Osteoblast (primary cell): ENCODE measurements around the gene SORCS3. TPM values are rescaled to one million over a fixed set of nuclear protein-coding genes. Genes with fewer than 3 reads are reported as not detected.
"Not testable (repeated sequence)": the region's sequence is repeated elsewhere in the genome, so short reads cannot be mapped to it uniquely, and the experiment has no call there.

Experiments used
- DNase-seq: peaks from one replicate; pipeline ENCODE4 v3.0.0; 2011; ENCODE audit warnings: low spot score, mixed read lengths; ENCODE audit not compliant: insufficient read length; ENCODE audit errors: missing footprints
- H2AFZ ChIP-seq: 2 replicates; pipeline ENCODE4 v1.6.0; 2011; ENCODE audit warnings: mild to moderate bottlenecking, low read length
- H3K27ac ChIP-seq: 2 replicates; pipeline ENCODE4 v1.5.1; 2011; ENCODE audit warnings: mild to moderate bottlenecking, low read depth, low read length, moderate library complexity
- H3K27me3 ChIP-seq: 2 replicates; pipeline ENCODE4 v1.6.0; 2012; ENCODE audit warnings: mild to moderate bottlenecking, control low read depth, inconsistent platforms, low read length, moderate library complexity; ENCODE audit not compliant: insufficient read depth
- H3K36me3 ChIP-seq: 2 replicates; pipeline ENCODE4 v1.5.1; 2011; ENCODE audit warnings: mild to moderate bottlenecking, low read length, control low read depth, moderate library complexity; ENCODE audit not compliant: insufficient read depth
- H3K4me1 ChIP-seq: 2 replicates; pipeline ENCODE4 v1.5.1; 2011; ENCODE audit warnings: mild to moderate bottlenecking, low read length, control low read depth, moderate library complexity; ENCODE audit not compliant: insufficient read depth
- H3K4me2 ChIP-seq: 2 replicates; pipeline ENCODE4 v1.6.0; 2011; ENCODE audit warnings: mild to moderate bottlenecking, low read length; ENCODE audit not compliant: insufficient read depth
- H3K4me3 ChIP-seq: fragments of 200-600 bp; sonication (generic); 3 replicates; pipeline ENCODE4 v1.5.1; 2012; ENCODE audit warnings: mild to moderate bottlenecking, low read length, inconsistent platforms; ENCODE audit not compliant: insufficient read depth
- H3K79me2 ChIP-seq: 2 replicates; pipeline ENCODE4 v1.6.0; 2012; ENCODE audit warnings: mild to moderate bottlenecking, low read length, control low read depth, inconsistent platforms; ENCODE audit not compliant: insufficient read depth
- H3K9me3 ChIP-seq: 2 replicates; pipeline ENCODE4 v1.5.1; 2011; ENCODE audit warnings: low read depth, low read length, control low read depth
- H4K20me1 ChIP-seq: 2 replicates; pipeline ENCODE4 v1.6.0; 2012; ENCODE audit warnings: mild to moderate bottlenecking, low read length, control low read depth; ENCODE audit not compliant: insufficient read depth
- CTCF ChIP-seq: IDR thresholded peaks from 2 replicates; pipeline ENCODE4 v1.5.1; 2011; ENCODE audit warnings: mild to moderate bottlenecking, low read depth, low read length, moderate library complexity; ENCODE audit errors: extremely low read depth
- total RNA-seq: library from RNA; depleted of rRNA; stranded (reverse); fragments of >200 nt; gene quantifications from 2 replicates; pipeline ENCODE4 v1.2.3, GENCODE V29; 2012

Gene SORCS3
- total RNA-seq, 1 donor = not detected

GRCh38 chr10:104690959-104691358 lies 49.9 kb downstream of the SORCS3 start:
- DNase-seq = no peak
- no peaks in the 10 kb centered on the region for H3K27me3 ChIP-seq
- no peaks in the 10 kb centered on the region for H3K9me3 ChIP-seq
- TF ChIP-seq CTCF = no peak
- no peaks in the 10 kb centered on the region for H4K20me1 ChIP-seq
- no peak overlapping the region for H3K4me3 ChIP-seq
- H3K27ac ChIP-seq = no peak overlapping the region
- no peaks in the 10 kb centered on the region for H3K36me3 ChIP-seq
- H2AFZ ChIP-seq = no peak overlapping the region
- H3K79me2 ChIP-seq = no peaks in the 10 kb centered on the region
- H3K4me2 ChIP-seq = no peak overlapping the region
- H3K4me1 ChIP-seq = no peaks in the 10 kb centered on the region

GRCh38 chr10:104694074-104694473 lies 53.0 kb downstream of the SORCS3 start:
- H3K27ac ChIP-seq = no peak overlapping the region
- no peaks in the 10 kb centered on the region for H3K79me2 ChIP-seq
- TF ChIP-seq CTCF = no peak
- H3K4me2 ChIP-seq = no peak overlapping the region
- DNase-seq = no peak
- no peaks in the 10 kb centered on the region for H4K20me1 ChIP-seq
- no peak overlapping the region for H3K4me3 ChIP-seq
- no peak overlapping the region for H2AFZ ChIP-seq
- H3K4me1 ChIP-seq = no peaks in the 10 kb centered on the region
- no peaks in the 10 kb centered on the region for H3K36me3 ChIP-seq
- H3K27me3 ChIP-seq = no peaks in the 10 kb centered on the region
- H3K9me3 ChIP-seq = no peaks in the 10 kb centered on the region

- H3K9me3 ChIP-seq, H3K4me1 ChIP-seq, H3K79me2 ChIP-seq, H3K4me2 ChIP-seq, H2AFZ ChIP-seq, H3K36me3 ChIP-seq, H3K27ac ChIP-seq, DNase-seq, H4K20me1 ChIP-seq, H3K27me3 ChIP-seq, H3K4me3 ChIP-seq: not testable (repeated sequence)
These were observed 62.2 kb downstream of the SORCS3 start for GRCh38 chr10:104703262-104703661.

- no peaks in the 10 kb centered on the region for H4K20me1 ChIP-seq
These were observed 65.8 kb downstream of the SORCS3 start for GRCh38 chr10:104706886-104707285.

More at GRCh38 chr10:104706886-104707285, 65.8 kb downstream of the SORCS3 start:
- TF ChIP-seq CTCF = no peak
- Histone ChIP-seq H3K27me3 (no peaks in the 10 kb centered on the region), H2AFZ (no peak overlapping the region), H3K4me1 (no peaks in the 10 kb centered on the region), H3K4me2 (no peak overlapping the region), H3K79me2 (no peaks in the 10 kb centered on the region), H3K9me3 (no peaks in the 10 kb centered on the region), H3K4me3 (no peak overlapping the region), H3K36me3 (no peaks in the 10 kb centered on the region), H3K27ac (no peak overlapping the region)
- DNase-seq = no peak
